ENCODE measurements around the gene PON3.

Gene PON3

DNA sequence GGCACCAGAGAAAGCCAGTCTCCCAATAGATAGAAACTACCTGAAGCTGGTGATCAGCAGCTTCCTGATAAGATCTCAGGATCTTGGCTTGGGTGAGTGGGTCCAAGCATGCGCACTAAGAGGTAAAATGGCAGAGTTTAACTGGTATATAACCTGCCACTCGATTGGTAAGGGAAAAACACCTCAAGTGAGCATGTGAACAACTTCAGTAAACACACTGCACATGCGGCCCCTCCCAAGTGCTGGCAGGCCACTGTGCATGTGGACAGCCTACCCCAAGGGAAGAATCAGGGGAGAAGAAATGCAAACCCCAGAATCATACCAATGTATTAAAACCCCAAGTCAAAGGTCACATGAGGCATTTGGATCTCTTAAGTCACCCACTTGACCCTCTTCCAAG, 54.1 kb downstream of the PON3 start:
- Histone ChIP-seq H3K9me3 (ENCODE audit: insufficient read depth, low read depth, low read length) (no peaks in the 10 kb centered on the region), H3K36me3 (ENCODE audit: insufficient read depth, low read length) (no peaks in the 10 kb centered on the region), H4K20me1 (ENCODE audit: insufficient read depth, low read length, poor library complexity, severe bottlenecking) (no peaks in the 10 kb centered on the region), H3K4me3 (ENCODE audit: low read length, poor library complexity, severe bottlenecking) (no peak overlapping the region), H2AFZ (ENCODE audit: low read length) (no peak overlapping the region), H3K9ac (ENCODE audit: low read depth, low read length, poor library complexity, severe bottlenecking) (no peak overlapping the region), H3K27me3 (ENCODE audit: insufficient read depth, low read length, poor library complexity, severe bottlenecking) (no peaks in the 10 kb centered on the region), H3K4me2 (ENCODE audit: low read depth, low read length, poor library complexity, severe bottlenecking) (no peak overlapping the region), H3F3A (ENCODE audit: low read depth) (no peaks in the 10 kb centered on the region), H3K4me1 (ENCODE audit: insufficient read depth, low read length, poor library complexity, severe bottlenecking) (no peaks in the 10 kb centered on the region), H3K9me2 (replicated peaks; ENCODE audit: low read depth, low read length) (no peaks in the 10 kb centered on the region), H3K79me2 (ENCODE audit: insufficient read depth, low read length) (no peaks in the 10 kb centered on the region)
- TF ChIP-seq, protein P1, sequence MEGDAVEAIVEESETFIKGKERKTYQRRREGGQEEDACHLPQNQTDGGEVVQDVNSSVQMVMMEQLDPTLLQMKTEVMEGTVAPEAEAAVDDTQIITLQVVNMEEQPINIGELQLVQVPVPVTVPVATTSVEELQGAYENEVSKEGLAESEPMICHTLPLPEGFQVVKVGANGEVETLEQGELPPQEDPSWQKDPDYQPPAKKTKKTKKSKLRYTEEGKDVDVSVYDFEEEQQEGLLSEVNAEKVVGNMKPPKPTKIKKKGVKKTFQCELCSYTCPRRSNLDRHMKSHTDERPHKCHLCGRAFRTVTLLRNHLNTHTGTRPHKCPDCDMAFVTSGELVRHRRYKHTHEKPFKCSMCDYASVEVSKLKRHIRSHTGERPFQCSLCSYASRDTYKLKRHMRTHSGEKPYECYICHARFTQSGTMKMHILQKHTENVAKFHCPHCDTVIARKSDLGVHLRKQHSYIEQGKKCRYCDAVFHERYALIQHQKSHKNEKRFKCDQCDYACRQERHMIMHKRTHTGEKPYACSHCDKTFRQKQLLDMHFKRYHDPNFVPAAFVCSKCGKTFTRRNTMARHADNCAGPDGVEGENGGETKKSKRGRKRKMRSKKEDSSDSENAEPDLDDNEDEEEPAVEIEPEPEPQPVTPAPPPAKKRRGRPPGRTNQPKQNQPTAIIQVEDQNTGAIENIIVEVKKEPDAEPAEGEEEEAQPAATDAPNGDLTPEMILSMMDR (conservative IDR thresholded peaks at IDR 0.05; ENCODE audit: low read length), result no peak
- TF ChIP-seq EZH2phosphoT487 (IDR thresholded peaks at IDR 0.05; ENCODE audit: borderline replicate concordance), result no peak

DNA sequence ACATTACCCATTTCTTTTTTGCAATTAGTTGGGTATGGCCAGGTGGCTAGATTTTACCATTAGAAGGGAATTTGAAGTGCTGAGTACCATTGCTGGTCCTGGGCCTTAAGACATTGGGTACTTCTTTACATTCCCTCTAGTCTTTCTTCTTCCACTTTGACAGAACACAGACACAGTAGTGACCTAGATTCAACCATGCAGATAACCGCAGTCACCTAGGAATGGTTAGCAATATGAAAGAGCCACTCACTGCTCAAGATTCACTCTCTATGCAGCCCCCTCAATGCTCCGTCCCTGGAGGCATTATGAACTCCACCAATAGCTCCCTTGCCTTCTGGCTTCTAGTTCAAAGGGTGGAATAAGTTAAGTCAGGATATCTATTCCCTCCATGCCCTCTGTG, 55.7 kb downstream of the PON3 start:
- H3F3A ChIP-seq (ENCODE audit: low read depth), result no peaks in the 10 kb centered on the region
- no peak for TF ChIP-seq EZH2phosphoT487 (IDR thresholded peaks at IDR 0.05; ENCODE audit: borderline replicate concordance)
- TF ChIP-seq, protein P1 (conservative IDR thresholded peaks at IDR 0.05; ENCODE audit: low read length), result no peak
- H3K36me3 ChIP-seq (ENCODE audit: insufficient read depth, low read length), result no peaks in the 10 kb centered on the region
- H3K9ac ChIP-seq (ENCODE audit: low read depth, low read length, poor library complexity, severe bottlenecking), result no peak overlapping the region
- no peaks in the 10 kb centered on the region for H3K4me1 ChIP-seq (ENCODE audit: insufficient read depth, low read length, poor library complexity, severe bottlenecking)
- no peak overlapping the region for H3K4me2 ChIP-seq (ENCODE audit: low read depth, low read length, poor library complexity, severe bottlenecking)
- no peaks in the 10 kb centered on the region for H3K9me3 ChIP-seq (ENCODE audit: insufficient read depth, low read depth, low read length)
- H3K27me3 ChIP-seq (ENCODE audit: insufficient read depth, low read length, poor library complexity, severe bottlenecking), result no peaks in the 10 kb centered on the region
- no peaks in the 10 kb centered on the region for H3K9me2 ChIP-seq (replicated peaks; ENCODE audit: low read depth, low read length)
- no peak overlapping the region for H3K4me3 ChIP-seq (ENCODE audit: low read length, poor library complexity, severe bottlenecking)
- no peaks in the 10 kb centered on the region for H3K79me2 ChIP-seq (ENCODE audit: insufficient read depth, low read length)
- H4K20me1 ChIP-seq (ENCODE audit: insufficient read depth, low read length, poor library complexity, severe bottlenecking), result no peaks in the 10 kb centered on the region
- no peak overlapping the region for H2AFZ ChIP-seq (ENCODE audit: low read length)

DNA sequence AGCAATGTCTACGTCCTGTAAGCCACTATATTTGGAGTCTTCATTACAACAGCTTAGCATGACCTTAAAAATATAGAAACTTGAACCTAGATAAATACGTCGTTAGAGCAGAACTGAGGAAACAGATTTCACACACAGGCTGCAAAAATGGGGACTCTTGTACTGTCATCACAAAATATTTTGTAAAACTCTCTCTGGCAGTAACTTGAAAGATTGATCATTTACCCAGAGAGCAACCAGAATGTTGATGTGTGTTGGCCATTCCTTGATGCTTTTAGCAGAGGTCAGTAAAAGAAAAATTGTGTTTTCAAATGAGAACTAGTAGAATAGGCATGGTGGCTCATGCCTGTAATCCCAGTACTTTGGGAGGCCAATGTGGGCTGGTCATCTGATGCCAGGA, 57.3 kb downstream of the PON3 start:
- Histone ChIP-seq H3K36me3 (ENCODE audit: insufficient read depth, low read length) (no peaks in the 10 kb centered on the region), H4K20me1 (ENCODE audit: insufficient read depth, low read length, poor library complexity, severe bottlenecking) (no peaks in the 10 kb centered on the region), H3K4me3 (ENCODE audit: low read length, poor library complexity, severe bottlenecking) (no peak overlapping the region), H3K9me3 (ENCODE audit: insufficient read depth, low read depth, low read length) (no peaks in the 10 kb centered on the region), H3F3A (ENCODE audit: low read depth) (no peaks in the 10 kb centered on the region), H3K9ac (ENCODE audit: low read depth, low read length, poor library complexity, severe bottlenecking) (no peak overlapping the region), H2AFZ (ENCODE audit: low read length) (no peak overlapping the region), H3K9me2 (replicated peaks; ENCODE audit: low read depth, low read length) (no peaks in the 10 kb centered on the region), H3K79me2 (ENCODE audit: insufficient read depth, low read length) (no peaks in the 10 kb centered on the region), H3K4me1 (ENCODE audit: insufficient read depth, low read length, poor library complexity, severe bottlenecking) (no peaks in the 10 kb centered on the region), H3K27me3 (ENCODE audit: insufficient read depth, low read length, poor library complexity, severe bottlenecking) (no peaks in the 10 kb centered on the region), H3K4me2 (ENCODE audit: low read depth, low read length, poor library complexity, severe bottlenecking) (no peak overlapping the region)
- TF ChIP-seq EZH2phosphoT487 (IDR thresholded peaks at IDR 0.05; ENCODE audit: borderline replicate concordance), result no peak
- TF ChIP-seq, protein P1 (conservative IDR thresholded peaks at IDR 0.05; ENCODE audit: low read length), result no peak

Data from Loucy (cell line).